T-helper 22 cell (primary cell): ENCODE results near the gene MTARC1.

Experiments
- DNase-seq: peaks from one replicate; pipeline ENCODE4 v3.0.0-alpha.2; 2020; ENCODE audit warnings: low read depth

The MTARC1 gene

DNA sequence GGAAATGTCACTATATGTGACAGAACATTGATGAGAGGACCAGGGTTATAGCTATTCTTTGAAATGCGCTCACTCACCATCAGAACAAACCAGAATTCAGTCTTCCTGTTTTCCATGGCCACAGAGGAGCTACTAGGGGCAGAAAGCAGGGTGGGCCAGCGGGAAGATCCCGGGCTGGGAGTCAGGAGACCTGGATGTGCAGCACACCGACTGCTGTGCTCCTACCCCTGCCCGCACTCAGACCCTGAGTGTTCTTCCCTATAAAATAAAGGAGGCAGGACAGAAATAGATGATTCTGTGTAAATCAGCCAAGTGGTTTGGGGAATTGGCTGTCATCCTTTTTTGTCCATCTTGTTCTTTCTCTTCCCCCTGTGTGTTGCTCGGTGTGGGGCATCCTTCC lies 21.0 kb downstream of the MTARC1 start:
- no peak for DNase-seq

DNA sequence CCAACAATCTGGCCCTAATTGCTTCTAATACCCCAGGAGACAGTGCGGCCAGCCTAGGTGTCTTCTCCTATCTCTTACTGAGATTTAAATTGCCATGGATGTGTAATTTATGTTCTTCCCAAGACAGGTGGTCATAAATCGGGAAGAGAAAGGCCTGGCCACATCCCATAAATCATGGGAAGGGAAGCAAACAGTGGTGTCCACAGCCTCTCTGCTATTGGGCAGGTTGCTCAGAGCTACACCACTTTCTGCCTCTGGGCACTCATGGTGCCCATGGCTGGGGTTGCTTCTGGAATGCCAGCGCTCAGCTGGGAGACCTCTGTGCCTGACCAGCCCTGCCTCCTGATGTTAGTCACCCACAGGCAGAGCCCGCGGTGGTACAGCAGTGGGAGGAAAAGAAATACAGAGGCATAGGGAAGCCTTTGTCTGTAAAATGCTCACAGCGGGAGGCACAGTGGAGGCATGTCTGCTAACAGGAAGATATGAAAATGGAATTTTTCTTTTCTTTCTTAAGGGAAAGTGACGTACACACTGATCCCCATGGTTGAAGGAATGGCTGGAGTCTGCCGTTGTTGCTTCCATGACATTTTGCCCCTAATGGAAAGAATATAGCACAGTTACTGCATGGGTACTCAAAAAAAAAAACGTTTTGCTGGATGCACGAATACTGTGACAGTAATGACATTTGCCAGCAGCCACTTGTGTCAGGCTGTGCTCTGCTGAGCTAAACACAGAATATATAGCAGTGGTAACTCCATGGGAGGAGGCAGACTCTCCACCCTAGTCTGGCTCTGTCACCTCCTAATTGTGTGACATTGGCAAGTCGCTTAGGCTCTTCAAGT lies 21.9 kb downstream of the MTARC1 start:
- no peak for DNase-seq

DNA sequence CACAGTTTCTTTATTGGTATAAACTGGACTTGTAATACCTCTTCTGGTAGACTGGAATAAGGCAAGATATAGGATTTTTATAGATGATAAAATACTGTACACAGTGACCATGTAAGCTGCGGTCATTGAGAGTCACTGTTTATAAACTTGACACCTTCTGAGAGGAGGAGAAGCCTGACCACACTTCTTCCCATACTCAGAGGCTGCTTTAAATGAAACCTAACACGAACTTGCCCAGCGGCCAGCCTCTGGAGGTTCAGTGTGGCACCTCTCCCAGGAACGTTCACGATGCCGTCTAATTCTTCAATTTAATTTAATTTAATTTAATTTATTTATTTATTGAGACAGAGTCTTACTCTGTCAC lies 22.5 kb downstream of the MTARC1 start:
- DNase-seq, result no peak

DNA sequence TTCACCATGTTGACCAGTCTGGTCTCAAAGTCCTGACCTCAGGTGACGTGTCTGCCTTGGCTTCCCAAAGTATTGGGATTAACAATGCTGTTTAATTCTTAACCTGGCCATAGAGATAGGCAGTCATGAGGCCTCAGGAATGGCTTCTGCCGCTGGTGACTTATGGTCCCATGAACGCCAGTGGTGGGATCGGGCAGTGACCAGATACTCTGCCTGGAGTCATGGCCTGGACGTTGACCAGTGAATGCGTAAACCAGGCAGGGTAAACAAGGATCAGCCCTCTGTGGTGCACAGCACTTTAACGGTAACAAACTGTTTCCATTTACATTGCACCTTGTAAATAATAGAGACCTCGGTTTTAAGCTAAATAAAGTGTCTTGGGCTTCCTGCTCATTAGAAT lies 23.0 kb downstream of the MTARC1 start:
- DNase-seq, result no peak

DNA sequence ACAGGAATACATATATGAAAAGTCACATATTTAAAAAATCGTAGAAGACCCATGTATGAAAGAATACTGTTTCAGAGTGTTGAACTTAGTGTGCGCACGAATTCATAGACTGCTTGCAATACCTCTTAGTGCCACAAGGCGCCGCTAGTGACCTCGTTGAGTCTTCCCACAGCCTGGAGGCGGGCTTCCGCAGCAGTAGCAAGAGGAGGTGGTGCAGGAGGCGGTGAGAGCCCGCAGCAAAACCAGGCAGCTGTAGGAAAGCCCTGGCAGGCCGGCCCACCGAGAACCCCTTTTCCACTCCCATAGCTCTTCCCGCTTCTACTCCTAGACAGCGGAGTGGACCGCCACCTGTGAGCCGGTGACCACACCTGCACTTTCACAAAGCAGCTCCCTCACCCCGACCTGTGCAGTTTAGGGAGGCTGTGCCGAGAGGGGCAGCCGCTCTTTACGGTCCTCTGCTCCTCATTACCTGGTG lies 23.5 kb downstream of the MTARC1 start:
- peak; percentile 25 for DNase-seq

DNA sequence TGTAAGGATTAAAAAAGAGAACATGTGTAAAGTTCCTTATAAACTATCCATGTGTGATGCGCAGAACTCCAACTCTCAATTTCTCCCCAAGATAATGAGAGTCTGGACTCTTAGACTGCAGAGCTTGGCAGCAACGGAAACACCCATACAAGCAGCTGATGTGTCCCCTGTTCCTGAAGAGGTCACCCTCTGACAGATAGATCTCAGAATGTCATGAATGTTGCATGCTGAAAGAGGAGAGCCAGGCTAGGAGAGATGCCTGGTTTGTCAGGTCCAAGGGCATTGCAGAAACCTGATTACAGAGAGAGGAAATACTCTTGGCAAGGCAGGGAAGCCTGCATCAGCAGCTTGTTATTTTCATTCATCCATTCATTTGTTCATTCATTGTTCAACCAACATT lies 24.2 kb downstream of the MTARC1 start:
- no peak for DNase-seq

DNA sequence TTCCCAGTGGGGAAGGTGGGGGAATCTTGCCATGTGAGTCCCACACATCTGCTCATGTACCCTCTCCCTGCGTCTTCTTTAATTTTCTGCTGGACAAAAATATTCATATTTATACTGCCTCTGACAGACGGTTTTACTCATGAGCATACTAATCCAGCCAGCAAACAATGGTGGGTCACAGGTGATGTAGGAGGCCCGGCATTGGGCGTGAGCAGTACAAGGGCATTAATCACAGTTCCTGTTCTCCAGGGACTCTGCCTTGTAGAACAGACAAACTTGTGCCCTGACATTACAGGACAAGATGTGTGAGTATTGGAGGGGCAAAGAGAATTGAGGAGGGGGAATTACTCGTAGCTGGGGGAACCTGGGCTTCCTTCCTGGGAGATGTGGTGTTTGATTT lies 25.0 kb downstream of the MTARC1 start:
- no peak for DNase-seq

DNA sequence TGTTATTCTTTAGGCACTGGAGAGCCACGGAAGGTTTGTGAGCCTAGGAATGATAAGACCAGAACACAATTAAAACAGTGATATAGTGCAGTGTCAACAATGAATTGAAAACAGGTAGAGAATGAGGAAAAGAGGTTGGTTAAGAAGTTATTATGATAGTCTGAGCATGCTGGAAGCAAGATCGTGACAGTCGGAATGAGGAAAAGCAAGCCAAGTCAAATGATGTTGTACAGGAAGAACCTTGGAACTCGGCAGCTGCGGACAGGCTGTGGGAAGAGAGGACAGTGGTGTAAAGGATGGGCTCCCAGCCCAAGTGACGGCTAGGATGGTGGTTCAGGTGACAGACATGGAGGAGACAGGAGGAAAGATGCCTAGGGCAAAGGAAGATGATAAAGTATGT lies 25.6 kb downstream of the MTARC1 start:
- no peak for DNase-seq

DNA sequence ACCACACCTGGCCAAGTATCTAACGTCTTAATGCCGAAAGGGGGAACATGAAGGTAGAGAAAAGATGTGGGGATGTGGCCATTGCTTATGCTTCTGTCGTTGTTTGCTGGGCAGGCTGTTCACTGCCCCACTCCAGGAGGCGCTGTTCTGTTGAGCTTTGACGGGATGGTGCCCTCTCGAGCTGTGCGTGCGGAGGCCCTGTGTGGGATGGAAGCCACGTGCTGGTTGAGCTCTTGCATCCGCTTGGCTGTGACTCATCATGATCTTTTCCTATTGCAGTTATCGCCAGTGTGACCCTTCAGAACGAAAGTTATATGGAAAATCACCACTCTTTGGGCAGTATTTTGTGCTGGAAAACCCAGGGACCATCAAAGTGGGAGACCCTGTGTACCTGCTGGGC lies 26.3 kb downstream of the MTARC1 start:
- no peak for DNase-seq

DNA sequence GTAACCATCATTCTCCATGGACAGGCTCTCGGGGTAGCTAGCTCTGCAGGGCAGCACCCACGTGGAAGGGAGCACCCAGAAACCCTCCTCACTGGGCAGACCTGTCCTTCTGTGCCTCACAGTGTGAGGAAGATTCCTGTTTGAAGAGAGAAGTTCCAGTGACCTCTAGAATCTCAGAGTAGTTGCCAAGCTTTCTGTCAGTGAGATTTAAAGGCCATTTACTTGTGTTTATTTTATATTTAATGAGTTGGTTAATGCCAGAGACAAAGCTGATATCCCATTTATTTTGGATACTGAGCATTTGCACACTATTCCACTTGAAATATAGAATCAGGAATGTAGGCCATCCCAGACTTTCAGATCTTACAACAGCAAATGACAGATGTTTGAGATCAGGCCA lies 28.7 kb downstream of the MTARC1 start:
- no peak for DNase-seq

DNA sequence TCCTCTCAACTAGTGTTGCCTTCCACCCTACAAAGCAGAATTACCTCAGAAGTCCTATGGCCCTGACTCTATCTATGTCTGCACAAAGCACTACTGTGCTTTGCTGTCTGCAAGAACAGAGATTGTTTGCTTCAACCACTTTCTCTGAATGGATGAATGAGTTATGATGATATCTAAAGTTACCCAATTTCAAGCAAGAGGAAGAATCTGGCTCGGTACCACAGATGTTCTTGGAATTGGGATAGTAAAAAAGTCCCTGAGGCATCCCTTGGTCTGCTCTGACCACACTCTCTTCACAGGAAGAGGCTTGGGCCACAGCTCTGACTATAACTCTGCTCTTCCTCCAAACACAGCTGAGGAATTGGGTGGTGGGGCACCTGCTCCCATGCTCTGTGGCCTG lies 31.2 kb downstream of the MTARC1 start:
- DNase-seq, result no peak

DNA sequence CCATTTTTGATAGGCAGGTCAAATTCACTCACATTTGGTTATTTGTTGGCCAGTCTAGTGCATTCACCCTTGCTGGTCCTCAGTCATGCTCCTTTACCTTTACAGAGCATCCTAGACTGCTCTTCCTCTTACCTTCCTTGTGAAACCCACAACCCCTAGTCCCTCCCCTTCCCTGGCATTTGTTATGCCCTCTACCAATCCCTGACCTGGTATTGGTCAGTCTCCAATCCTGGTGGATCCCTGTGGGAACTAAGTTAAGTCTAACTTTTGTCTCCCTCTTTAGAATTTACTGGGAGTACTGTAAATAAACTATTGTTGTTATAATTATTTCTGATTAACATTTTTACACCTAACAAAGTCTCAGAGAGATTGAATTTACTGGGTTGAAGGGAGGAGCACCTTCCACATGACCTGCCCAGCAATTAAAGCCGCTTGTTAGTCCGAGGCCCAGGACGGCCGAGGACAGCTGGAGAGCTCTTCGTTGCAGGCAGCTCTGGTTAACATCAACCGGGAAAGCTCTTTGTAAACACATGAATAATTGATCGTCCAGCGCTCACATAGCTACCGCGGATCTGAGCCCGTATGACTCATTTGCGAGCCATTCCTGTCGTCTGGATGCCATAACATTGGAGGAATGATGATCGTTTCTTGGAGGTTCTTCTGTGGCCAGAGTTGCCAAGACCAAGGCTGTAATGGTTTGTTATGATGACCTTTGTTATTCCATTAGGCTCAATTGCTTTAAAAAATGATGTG lies 31.9 kb downstream of the MTARC1 start:
- DNase-seq, result no peak

DNA sequence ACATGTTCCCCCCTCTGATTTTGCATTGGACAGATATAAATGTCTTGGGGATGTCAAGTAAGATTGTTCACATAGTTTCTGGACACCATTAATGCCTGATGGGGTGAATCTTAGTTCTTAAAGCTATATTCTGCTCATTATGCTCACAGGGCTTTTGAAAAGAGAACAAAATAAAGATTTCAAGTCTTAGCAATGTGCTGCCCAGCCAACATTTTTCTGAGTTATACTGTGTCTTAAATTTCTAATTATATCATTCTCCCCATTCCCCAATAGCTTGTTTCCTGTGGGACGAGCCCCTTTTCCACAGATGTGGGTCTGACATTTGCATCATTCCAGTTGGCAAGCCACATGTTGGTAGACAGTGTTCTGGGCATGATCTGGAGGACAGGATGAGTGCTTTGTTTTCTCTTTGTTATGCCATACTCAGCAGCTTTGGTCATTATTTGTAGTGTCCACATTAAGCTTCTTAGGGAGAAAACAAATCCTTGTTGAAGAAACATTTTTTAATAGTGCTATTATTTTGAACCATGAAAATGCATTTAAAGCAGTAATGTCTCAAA lies 32.8 kb downstream of the MTARC1 start:
- no peak for DNase-seq

DNA sequence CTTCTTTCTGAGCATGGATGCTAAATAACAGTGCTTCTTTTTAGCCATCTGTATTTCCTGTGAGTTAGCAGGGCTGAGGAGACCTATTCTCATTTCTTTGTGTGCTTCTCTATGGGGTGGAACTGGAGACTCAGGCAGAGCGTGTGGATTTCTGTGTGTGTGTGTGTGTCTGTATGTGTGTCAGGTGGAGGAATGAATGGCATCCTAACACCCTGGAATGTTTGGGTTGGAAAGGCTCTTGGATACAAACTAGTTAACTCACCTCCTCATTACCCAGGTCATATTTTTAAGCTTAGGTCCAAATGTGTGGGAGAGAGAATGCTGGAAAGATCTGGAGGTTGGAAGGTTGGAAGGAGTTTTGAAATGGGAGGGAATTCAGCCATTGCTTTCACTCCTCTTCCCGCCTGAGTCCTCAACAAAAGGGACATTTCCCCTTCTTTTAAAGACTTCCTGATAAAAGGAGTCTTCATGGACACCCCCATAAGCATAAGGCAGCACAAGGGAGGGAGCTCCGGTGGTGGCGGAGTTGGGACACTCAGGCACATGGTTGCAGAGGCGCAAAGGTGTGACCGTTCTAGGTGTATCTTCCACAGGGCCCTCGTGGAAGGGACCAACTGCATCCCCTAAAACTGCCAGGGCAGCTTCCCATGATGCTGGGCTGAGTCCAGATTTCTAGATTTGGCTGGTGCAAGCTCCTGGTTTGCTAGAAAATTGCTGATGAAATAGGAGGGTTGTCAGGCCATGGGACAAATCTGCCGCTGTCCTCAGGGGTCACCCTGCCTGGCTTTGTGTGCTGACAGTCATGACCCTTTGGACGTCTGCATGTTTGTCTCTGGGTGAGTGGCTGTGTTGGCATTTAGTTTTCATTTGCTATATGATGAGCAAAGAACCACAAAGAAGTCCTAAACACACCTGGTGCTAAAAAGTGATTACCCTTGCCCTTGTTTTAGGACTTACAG lies 37.6 kb downstream of the MTARC1 start:
- DNase-seq, result no peak

DNA sequence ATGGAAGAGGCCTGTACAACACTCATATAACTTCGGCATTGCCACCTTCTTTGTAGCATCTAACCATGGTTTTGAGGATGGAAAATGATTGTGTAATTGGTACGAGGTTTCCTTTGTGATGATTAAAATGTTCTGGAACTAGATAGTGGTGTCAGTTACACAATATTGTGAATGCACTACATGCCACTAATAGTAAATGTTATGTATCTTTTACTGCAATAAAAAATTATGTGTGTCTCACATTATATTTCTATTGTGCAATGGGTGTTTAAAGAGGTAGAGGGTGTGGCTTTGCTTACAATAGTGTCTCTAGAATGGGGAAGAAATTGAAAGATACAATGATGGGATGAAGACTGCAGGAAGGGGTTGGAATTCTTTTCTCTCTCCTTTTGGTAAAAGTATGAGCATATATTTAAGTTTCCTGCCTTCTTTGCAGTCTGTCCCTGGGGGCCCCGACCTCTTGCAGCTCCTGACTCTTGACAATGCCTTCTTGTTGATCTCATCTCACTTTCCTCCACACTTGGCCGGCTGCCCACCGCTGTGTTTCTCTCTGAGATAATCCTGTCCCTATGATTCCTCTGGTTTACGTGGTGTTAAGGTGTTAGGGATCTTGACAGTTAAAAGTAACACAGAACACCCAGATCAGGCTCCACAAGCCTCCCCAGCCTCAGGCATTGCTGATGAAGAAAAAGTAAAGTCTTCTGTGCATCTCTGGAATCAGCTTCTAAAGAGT lies 39.3 kb downstream of the MTARC1 start:
- no peak for DNase-seq

DNA sequence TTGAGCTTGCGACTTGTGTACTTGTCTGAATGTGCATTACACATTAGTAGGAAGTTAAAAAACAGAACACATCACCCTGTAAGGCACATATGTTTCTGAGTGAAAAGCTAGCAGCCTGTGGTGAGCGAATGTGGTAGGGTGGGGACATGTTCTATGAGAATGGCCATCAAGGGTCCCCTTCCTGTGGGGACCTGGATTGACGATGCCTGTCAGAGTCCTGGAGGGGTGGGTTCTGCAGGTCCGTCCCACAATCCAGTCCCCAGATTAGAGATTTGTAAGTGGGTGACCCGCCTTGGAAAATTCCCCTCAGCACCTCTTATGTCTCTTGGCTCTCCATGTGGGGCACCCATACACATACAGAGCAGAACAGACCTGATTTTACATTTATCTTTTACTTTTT lies 40.0 kb downstream of the MTARC1 start:
- DNase-seq, result no peak

DNA sequence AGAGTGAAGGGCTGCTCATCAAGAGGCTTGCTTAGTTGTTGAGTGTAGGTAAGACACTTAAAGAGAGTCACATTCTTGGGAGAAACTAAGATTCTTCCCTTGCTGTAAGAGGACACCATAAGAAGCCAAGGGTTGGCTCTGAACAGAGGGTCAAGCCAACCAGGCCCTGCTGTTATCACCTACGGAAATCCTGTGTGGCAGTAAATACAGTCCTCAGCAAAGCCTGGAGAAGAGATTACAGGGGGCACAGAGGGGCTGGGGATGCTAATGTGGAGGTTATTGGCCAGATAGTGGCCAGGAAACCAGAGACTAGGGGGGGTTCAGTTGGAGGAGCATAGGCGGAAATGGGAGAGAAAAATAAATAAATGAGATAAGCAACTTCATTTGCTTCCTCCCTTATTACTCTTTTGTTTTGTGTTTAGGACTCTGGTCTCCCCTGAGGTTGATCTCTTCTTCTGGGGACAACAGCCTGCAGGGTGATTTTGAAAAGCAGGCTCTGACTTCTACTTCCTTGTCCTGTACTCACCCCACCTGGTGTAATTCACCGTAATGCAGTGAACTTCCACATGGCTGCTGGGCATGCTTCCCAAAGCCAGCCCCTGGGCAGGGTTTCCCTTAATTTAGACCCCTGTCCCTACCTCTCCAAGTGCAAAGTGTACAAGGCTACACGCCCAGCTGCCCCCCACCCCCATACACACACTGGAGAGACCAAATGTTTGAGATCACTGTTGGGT lies 40.9 kb downstream of the MTARC1 start:
- DNase-seq, result no peak

DNA sequence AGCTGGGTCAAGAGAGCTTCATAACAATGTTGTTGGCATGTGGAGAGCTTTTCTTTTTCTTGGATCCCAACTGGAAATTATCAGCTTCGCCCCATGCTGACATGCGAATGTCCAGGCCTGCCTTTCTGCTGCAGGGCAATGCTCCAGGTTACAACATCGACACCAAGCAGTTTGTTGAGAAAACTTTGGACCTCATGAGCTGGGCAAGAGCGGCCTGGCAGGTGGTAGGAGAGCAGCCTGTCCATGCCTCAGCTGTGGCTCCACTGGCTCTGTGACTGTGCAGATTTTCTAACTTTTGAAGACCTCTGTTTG lies 41.4 kb downstream of the MTARC1 start:
- DNase-seq, result no peak

DNA sequence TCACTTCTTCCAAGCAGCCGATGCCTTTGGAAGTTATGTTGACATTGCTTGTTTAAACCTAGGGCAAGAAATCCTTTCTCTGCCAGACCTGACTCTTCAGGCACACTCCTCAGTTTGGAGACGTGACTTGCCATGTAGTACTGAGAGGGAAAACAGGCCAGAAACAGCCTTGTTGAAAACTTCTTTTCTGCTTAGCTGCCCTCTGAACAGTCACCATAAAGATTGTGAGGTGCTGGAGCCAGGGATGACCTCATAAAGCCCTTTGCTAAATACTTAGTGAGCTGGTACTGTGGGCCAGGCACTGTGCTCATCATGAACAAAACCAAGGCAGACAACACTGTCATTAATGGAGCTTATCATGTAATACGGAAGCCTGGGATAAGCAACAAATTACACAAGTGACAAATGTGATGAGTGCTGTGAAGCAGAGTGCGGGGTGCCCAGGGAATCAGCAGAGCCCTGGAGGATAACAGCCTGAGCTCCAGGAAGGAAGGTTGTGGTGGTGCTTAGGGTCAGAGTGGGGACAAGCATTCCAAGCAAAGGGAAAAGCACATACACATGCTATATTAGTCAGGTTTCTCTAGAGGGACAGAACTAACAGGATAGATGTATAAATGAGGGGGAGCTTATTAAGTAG lies 42.4 kb downstream of the MTARC1 start:
- no peak for DNase-seq

DNA sequence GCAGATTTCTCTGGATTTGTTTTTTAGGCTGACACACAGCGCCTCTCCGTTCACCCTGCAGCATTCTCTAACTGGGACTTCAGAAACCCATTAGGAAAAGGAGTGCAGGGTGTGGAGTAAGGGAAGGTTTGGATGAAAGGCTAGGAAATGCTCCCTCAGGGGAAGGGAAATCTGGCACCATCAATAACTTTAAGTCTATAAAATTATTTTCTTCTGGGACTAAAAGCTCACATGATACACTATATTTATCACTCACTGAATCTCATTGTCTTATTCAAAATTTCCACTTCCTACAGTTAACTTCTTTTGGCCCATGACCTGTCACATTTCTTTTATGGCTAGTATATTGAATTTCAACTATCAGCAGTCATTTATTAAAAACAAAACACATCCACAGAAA lies 46.7 kb downstream of the MTARC1 start:
- no peak for DNase-seq
